NCI-H524 (cell line): ENCODE data around the gene GJB5.

Experiments used
- DNase-seq, 2 experiments: peaks; one replicate each; lab custom pipeline; 2025; lab: John Stamatoyannopoulos, UW

GJB5 gene

GRCh38 chr1:34794790-34795180 lies 39.9 kb downstream of the GJB5 start:
- no peak for DNase-seq

- DNase-seq, result no peak
Observed at GRCh38 chr1:34795916-34796315, 41.1 kb downstream of the GJB5 start.

DNA sequence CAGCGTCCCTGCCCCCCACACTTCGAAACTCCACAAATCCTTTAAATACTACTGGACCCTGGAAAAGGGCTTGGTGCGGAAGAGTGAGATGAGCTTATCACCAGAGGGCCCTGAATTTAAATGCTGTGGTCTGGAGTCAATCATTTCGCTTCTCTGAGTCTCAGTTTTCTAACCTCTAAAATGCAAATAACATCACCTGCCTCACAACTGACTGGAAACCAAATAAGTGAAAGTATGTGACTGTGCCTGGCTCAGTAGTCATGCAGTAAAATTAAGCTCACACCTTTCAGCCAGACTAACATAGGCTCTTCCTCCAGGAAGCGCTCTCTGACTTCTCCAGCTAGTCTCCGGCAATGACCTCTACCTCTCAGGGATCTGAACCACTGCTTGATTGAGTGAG lies 42.1 kb downstream of the GJB5 start:
- DNase-seq, result no peak

GRCh38 chr1:34800214-34800613 lies 45.4 kb downstream of the GJB5 start:
- no peak for DNase-seq

DNA sequence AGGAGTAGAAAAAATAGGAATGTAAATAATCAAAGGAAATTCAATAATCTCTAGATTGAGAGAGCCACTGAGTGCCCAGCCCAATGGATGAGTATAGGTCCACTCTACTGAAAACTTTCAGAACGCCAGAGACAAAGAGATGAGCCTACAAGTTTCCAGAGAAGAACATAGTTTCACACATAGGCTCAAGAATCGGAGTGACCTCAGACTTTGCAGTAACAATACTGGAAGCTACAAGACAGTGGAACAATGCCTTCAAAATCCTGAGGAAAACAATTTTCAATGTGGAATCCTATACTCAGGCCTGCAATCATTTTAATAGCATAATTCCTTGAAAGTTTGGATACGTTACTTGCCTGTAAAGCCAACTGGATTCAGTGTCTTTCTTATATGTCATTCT lies 48.9 kb downstream of the GJB5 start:
- no peak for DNase-seq

DNA sequence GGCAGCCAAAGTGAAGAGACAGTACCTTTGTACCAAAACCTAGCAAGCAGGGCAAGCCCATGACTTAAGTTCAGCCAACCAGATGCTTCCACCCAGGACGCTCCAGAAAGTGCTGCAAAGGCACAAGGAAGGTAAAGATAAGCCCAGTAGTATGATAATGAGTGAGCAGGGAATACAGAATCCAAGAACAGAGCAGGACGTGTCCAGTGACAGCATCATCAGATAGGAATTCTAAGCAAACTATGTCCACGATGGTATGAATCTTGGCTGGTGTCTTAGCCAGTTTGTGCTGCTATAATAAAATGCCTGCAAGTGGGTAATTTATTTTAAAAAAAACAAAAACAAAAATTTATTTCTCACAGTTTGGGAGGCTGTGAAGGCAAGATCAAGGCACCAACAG lies 51.5 kb downstream of the GJB5 start:
- no peak for DNase-seq
